Suppressor macrophage treated with lipopolysaccharide for 1 hour (primary cell): Measurements from ENCODE around the gene SLC12A5.
A peak's percentile ranks its signal among the peaks of the same experiment; 100 is the strongest.
"Not testable (repeated sequence)": the region's sequence is repeated elsewhere in the genome, so short reads cannot be mapped to it uniquely, and the experiment has no call there.

Experiments
- DNase-seq, 3 donors: peaks; one replicate each; pipeline ENCODE4 v3.0.0-alpha.2; 2020 to 2022

Gene SLC12A5

DNA sequence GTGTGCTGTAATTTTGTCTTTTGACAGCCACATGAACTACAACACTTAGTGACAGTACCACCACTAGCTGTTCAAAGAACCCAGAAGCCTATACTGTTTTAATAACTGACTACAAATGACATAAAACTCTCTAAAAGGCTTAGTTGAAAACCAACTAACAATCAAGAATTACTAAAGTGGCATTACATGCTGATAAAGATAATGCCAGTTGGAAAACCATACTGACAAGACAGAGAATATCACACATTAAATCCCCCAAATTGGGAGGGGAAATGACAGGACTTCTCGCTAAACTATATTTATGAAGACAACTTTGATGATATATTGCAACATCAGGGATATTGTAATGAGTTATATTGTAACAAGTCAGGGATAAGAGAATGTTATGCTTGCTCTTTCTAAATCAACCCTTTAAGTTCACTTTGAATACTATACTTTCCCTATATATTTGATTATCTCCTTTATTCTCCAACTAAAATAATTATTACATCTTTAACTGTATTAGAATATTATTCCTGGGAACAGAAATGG, 54.6 kb downstream of the SLC12A5 start:
- DNase-seq: no peak

DNA sequence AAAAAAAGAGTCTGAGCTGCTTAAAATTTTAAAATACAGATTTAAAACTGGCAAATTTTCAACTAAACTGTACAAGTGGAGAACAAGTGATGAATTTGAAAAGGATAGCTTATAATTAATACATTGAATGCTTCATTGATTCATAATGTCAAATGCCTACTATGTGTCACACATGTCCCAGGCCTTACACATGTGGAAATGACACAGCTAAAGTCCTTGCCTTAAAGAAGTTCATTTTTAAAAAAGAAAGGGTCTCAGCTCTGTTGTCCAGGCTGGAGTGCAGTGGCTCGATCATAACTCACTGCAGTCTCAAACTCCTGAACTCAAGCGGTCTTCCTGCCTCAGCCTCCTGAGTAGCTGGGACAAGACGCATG, 55.8 kb downstream of the SLC12A5 start:
- DNase-seq: no peak

DNA sequence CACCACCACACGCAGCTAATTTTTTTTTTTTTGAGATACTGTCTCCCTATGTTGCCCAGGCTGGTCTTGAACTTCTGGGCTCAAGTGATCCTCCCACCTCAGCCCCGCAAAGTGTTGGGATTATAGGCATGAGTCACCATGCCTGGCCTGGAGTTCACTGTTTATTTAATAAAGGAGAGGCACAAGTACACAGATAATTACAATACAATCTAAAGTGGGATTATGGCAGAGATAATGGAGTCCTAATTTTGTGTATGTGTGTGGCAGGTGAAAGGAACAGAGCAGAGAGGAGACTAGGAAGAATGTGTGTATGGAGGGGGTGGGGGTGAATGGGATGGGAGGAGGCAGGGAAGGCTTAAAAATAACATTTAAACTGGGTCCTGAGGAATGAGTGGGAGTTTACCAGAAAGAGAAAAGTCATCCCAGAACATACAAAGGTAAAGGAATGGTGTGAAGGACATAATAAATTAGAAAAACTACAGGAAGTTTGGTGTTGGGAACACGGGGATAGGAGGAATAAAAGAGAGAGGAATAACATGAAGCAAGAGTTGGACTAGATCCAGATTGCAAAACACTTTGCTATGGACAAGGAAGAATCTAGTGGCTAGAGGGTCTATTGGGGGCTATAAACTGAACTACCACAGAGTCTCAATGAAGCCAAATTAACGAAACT, 56.3 kb downstream of the SLC12A5 start:
- DNase-seq: no peak

- peak in 2 of 3 donors; percentile 26 to 38 for DNase-seq
These were observed 58.1 kb downstream of the SLC12A5 start for GRCh38 chr20:46087161-46087560.

DNA sequence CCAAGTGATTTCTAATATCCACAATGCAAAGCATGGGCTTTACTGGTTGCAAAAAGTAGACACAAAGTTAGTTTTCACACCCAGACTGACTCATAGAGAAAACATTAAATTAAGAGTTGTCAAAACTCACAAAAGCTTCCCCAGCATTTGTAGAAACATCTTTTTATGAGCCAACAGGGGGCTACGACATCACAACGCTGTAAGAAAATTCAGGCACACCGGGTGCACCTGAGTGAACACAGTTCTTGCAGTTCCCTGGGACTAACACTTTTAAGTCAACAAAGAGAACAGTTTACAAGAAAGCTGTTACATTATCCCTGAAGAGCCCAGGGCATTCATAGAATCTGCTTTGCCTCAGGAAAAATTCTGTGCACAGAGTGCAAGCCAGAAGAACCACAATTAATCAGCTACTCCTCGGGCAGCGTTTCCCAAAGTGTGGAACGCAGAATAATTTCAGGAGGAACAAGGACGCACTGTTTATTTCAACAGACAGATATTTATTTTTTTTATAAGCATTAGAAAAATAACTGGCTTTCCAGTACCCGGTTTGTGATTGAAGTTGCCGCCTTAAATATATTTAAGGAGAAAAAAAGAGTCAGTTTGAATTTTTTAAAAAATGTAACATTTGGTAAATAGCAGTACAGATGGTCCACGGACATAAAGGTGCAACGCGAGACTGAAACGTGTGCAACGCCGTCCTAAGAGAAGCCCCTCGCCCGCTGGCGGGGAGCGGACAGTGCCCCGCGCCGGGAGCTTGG, 59.6 kb downstream of the SLC12A5 start:
- DNase-seq: no peak

GRCh38 chr20:46089167-46089416, 60.1 kb downstream of the SLC12A5 start:
- peak; percentile 61 to 79 (median 63) for DNase-seq

GRCh38 chr20:46089417-46090388, 60.7 kb downstream of the SLC12A5 start, which contains the start of gene NCOA5:
TSS of gene NCOA5 (minus strand) at chr20:46089962. CDS start at chr20:46079424, 10,538 bp downstream.
- peak; percentile 97 to 98 (median 98) for DNase-seq

- DNase-seq: not testable (repeated sequence)
These were observed 62.9 kb downstream of the SLC12A5 start for GRCh38 chr20:46091622-46092535.

- DNase-seq: no peak
These were observed 64.5 kb downstream of the SLC12A5 start for GRCh38 chr20:46093531-46093930.

GRCh38 chr20:46099491-46100287, 70.7 kb downstream of the SLC12A5 start:
- peak; percentile 60 to 78 (median 67) for DNase-seq

GRCh38 chr20:46100444-46100843, 71.4 kb downstream of the SLC12A5 start:
- not testable (repeated sequence) for DNase-seq

DNA sequence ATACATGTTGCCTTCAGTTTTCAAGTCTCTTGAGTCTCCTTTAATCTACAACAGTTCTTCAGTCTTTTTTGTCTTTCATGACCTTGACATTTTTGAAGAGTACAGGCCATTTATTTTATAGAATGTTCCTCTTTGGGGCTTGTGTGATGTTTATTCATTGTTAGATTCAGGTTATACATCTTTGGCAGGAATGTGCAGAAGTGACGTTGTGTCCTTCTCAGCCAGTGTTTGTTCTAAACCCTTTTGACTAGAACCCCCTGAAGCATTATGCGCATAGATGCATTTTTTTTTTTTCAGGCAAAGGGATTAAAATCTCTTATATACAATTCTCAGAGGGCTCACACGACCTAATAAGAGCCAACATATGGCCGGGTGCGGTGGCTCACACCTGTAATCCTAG, 72.0 kb downstream of the SLC12A5 start:
- DNase-seq: no peak

GRCh38 chr20:46101957-46102356, 72.9 kb downstream of the SLC12A5 start:
- DNase-seq: no peak

GRCh38 chr20:46102940-46103339, 73.9 kb downstream of the SLC12A5 start:
- DNase-seq: no peak

DNA sequence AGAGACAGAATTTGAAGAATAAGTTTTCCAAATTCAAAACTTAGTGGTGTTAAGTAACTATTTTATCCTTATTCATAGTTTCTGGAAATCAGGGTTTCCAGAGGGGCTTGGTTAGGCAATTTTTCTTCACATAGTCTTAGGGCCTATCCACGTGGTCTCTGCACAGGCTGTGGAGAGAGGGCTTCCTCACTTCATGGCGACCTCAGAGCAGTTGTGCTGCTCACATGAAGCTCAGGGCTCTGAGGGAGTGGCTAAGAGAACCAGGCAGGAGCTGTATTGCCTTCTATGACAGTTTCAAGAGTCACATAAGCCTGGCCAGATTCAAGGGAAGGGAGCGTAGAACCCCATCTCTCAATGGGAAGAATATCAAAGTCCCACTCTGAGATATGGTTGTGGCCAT, 75.2 kb downstream of the SLC12A5 start:
- DNase-seq: no peak

DNA sequence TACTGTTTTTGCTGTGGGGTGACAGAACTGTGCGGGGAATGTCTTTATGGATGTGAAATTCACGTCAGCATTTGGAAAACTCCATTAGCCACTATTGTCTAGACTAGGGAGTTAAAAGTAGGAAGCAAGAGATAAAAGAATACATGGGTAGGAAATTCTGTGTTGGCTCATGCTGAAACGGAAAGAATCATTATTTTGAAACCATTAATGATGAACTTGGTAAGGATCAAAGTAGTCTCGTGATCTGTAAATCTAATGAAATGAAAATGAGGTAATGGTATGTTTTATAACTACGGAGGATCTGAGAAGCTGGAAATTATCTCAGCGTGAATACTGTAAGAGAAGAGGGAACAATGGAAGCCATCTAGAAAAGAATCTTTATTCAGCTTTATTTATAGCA, 78.0 kb downstream of the SLC12A5 start:
- DNase-seq: no peak

- peak; percentile 76 to 91 (median 84) for DNase-seq
These were observed 79.4 kb downstream of the SLC12A5 start for GRCh38 chr20:46108435-46108841.

DNA sequence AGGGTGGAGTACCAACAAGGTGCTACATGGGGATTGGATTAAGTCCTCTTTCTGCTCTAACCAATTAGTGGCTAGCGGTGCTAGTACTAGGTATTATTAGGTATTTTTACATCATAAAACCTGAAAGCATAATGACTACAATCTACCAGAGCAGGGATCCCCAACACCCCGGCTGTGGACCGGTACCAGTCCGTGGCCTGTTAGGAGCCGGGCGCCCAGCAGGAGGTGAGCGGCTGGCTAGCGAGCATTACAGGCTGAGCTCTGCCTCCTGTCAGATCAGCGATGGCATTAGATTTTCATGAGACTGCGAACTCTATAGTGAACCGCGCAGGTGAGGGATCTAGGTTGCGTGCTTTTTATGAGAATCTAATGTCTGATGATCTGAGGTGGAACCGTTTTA, 80.0 kb downstream of the SLC12A5 start:
- DNase-seq: no peak
